Upper lobe of right lung (tissue), 1 donor: Measurements from ENCODE around the gene SFMBT2. TPM values are rescaled to one million over a fixed set of nuclear protein-coding genes. Genes with fewer than 3 reads are reported as not detected.

Experiments used
- ATAC-seq: fragments of 200-7000 bp; cut with Tn5 transposase; one replicate; pipeline ENCODE4 v1.9.1; 2020; ENCODE audit warnings: mild to moderate bottlenecking, moderate library complexity
- DNase-seq: peaks from one replicate; pipeline ENCODE4 v3.0.0-alpha.2; 2020
- H3K27ac ChIP-seq: fragments of 200-600 bp; one replicate; pipeline ENCODE4 v1.8.0; 2022
- H3K27me3 ChIP-seq: fragments of 200-600 bp; one replicate; pipeline ENCODE4 v1.8.0; 2022; ENCODE audit warnings: mild to moderate bottlenecking
- H3K36me3 ChIP-seq: fragments of 200-600 bp; one replicate; pipeline ENCODE4 v1.8.0; 2022
- H3K4me1 ChIP-seq: fragments of 200-600 bp; one replicate; pipeline ENCODE4 v1.8.0; 2022
- H3K4me3 ChIP-seq: fragments of 200-600 bp; one replicate; pipeline ENCODE4 v1.8.0; 2022; ENCODE audit warnings: mild to moderate bottlenecking
- H3K9me3 ChIP-seq: fragments of 200-600 bp; one replicate; pipeline ENCODE4 v1.8.0; 2022
- intact Hi-C: fragments of 100-400 bp; cut with DNase I; formaldehyde crosslinking; loops from one replicate; pipeline ENCODE4 v1.11.0; 2022
- total RNA-seq: library from RNA; stranded (reverse); fragmentation: NEBNext Ultra II Directional; extraction: Animal tissue kit (Norgen Biotek cat#: 25700); gene quantifications from one replicate; pipeline ENCODE4 v1.2.1, GENCODE V29; 2021
- TF ChIP-seq, protein P1 (sequence below): fragments of 200-600 bp; IDR thresholded peaks from one replicate; pipeline ENCODE4 v1.8.0; 2022; ENCODE audit warnings: antibody characterized with exemption
- donor health status: DM: no; HTN: yes; CAD: no; lungs with severe emphysema.

SFMBT2 gene
- total RNA-seq, 1 donor from 2014 or later: 16.1 TPM

DNA sequence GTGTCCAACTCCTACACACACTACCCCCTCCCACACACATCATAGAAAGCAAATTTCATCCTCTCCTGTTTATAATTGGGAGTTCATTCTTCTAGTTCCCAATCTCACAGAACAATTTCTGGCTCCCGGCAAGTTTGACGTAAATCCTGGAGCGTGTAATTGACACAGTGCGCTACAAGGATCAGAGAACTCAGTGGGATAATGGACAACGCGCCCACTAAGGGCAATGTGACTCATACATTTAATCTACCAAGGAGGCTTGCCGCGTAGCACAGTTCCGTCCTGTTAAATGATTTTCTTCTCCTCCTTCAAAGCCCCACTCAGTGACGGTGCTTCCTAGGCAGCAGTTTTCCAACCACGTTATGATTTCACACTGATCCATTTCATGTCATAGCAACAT is 277.6 kb downstream of the SFMBT2 start:
- H3K36me3 ChIP-seq: no peaks in the 10 kb centered on the region
- H3K4me1 ChIP-seq: no peaks in the 10 kb centered on the region
- peaks cover 7% of the 10 kb centered on the region for H3K27me3 ChIP-seq
- DNase-seq: no peak
- intact Hi-C loops: no loop called here
- H3K27ac ChIP-seq: no peak overlapping the region
- TF ChIP-seq, protein P1, sequence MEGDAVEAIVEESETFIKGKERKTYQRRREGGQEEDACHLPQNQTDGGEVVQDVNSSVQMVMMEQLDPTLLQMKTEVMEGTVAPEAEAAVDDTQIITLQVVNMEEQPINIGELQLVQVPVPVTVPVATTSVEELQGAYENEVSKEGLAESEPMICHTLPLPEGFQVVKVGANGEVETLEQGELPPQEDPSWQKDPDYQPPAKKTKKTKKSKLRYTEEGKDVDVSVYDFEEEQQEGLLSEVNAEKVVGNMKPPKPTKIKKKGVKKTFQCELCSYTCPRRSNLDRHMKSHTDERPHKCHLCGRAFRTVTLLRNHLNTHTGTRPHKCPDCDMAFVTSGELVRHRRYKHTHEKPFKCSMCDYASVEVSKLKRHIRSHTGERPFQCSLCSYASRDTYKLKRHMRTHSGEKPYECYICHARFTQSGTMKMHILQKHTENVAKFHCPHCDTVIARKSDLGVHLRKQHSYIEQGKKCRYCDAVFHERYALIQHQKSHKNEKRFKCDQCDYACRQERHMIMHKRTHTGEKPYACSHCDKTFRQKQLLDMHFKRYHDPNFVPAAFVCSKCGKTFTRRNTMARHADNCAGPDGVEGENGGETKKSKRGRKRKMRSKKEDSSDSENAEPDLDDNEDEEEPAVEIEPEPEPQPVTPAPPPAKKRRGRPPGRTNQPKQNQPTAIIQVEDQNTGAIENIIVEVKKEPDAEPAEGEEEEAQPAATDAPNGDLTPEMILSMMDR: no peak
- no peak for ATAC-seq
- no peaks in the 10 kb centered on the region for H3K9me3 ChIP-seq
- no peak overlapping the region for H3K4me3 ChIP-seq

DNA sequence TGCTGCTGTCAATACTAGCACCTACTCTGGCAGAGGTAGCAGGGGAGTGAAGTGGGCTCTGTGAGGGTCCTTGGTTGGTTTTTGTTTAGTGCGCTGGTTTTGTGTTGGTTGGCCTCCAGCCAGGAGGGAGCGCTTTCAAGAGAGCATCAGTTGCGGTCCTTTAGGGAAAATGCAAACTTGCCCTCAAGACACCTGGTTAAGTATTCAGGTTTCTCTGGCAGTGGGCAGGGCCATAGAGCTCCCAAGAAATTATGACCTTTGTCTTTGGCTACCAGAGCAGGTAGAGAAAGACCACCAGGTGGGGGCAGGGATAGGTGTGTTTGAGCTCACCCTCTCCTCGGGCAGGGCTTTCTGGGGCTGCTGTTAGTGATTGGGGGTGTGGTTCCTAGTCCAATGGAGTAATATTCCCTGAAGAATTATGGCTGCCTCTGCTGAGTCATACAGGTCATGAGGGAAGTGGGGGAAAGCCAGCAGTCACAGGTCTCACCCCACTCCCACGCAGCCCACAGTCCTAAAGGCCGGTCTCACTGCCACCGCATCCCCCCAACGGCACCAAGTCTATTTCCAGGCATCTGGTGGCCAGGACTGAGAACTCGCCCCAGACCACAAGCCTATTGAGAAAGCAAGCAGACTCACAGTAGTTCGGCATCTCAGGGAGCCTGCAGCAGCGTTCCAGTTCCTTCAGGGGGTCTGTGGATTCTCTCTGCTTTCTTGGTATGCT is 280.5 kb downstream of the SFMBT2 start:
- H3K4me1 ChIP-seq: no peaks in the 10 kb centered on the region
- intact Hi-C loops: no loop called here
- H3K27me3 ChIP-seq: no peaks in the 10 kb centered on the region
- DNase-seq (peak; percentile 73), ATAC-seq (peak; percentile 88)
- H3K4me3 ChIP-seq: no peak overlapping the region
- TF ChIP-seq, protein P1: no peak
- H3K27ac ChIP-seq: no peak overlapping the region
- no peaks in the 10 kb centered on the region for H3K9me3 ChIP-seq
- no peaks in the 10 kb centered on the region for H3K36me3 ChIP-seq

DNA sequence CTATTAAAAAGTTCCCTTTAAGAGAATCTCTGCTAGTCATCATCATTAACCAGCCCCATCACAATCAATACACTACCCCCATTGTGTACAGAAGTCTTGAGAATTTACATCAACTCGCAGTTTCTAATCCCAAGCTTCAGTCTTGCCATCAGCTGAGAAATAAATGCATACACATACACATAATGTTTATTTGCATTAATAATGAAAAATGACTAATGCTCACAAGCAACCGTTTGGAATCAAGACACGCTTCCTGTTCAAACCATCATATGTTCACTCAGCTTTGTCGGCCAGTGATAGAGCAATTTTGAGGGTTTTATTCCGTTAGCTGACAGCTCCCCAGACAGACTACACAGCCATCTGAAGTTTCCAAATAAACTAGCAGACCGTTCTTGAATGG is 287.1 kb downstream of the SFMBT2 start:
- intact Hi-C loops: no loop called here
- H3K36me3 ChIP-seq: no peaks in the 10 kb centered on the region
- H3K4me3 ChIP-seq: no peak overlapping the region
- no peaks in the 10 kb centered on the region for H3K4me1 ChIP-seq
- no peak overlapping the region for H3K27ac ChIP-seq
- ATAC-seq (no peak), DNase-seq (no peak)
- no peaks in the 10 kb centered on the region for H3K27me3 ChIP-seq
- no peaks in the 10 kb centered on the region for H3K9me3 ChIP-seq
- TF ChIP-seq, protein P1: no peak

DNA sequence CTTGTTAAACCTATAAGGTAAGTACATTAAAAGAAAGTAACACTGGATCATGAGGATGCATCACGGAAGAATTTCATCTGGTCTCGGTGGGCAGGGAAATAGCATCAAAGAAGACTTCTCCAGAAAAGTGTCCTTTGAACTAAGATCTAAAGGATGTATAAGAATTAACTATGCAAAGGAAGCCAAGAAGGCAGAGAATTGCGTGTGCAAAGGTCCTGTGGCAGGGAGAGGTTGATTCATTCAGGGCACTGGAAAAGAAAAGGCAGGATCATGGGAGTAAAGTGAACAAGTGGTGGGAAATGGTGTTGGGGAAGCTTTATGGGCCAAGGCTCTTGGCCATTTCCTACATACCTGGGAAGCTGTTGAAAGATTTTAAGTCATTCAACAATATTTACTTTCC is 288.3 kb downstream of the SFMBT2 start:
- DNase-seq (no peak), ATAC-seq (no peak)
- H3K27ac ChIP-seq: no peak overlapping the region
- H3K36me3 ChIP-seq: no peaks in the 10 kb centered on the region
- no peaks in the 10 kb centered on the region for H3K27me3 ChIP-seq
- no peaks in the 10 kb centered on the region for H3K4me1 ChIP-seq
- no peaks in the 10 kb centered on the region for H3K9me3 ChIP-seq
- no peak overlapping the region for H3K4me3 ChIP-seq
- TF ChIP-seq, protein P1: no peak
- intact Hi-C loops: no loop called here

DNA sequence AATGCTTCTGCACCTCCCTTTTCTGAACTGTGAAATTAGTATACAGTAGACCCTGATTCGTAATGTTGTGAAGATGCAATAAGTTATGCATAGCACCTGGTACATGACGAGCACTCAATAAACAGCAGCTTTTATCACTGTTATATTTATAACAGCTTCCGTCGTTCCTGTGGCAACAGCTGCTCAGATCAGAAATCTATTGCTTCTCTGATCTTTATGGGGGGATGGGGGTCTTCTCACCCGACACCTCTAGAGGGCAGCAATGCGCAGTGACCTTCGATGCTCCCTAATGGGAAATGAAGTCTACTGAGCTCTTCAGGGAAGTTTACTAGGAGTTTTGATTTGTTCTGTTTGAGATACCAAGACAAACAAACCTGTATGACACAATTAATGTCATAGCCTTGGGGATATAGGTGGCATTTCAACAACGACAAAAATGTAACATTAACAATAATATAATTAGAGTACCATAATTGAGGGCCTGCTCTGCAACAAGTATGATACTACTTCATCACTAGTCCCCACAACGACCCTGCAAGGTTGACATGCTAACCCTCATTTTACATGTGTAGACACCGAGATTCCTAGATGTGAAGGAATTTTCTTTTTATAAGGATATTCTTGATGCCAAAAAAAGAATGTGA is 289.6 kb downstream of the SFMBT2 start:
- H3K27me3 ChIP-seq: no peaks in the 10 kb centered on the region
- no peak overlapping the region for H3K4me3 ChIP-seq
- DNase-seq (peak; percentile 70), ATAC-seq (peak; percentile 92)
- no peak overlapping the region for H3K27ac ChIP-seq
- no peaks in the 10 kb centered on the region for H3K9me3 ChIP-seq
- intact Hi-C loops: no loop called here
- no peaks in the 10 kb centered on the region for H3K4me1 ChIP-seq
- TF ChIP-seq, protein P1: peak; percentile 66
- H3K36me3 ChIP-seq: no peaks in the 10 kb centered on the region
